ENCODE measurements around the gene CNFN. TPM values are rescaled to one million over a fixed set of nuclear protein-coding genes. Genes with fewer than 3 reads are reported as not detected.
A peak's percentile ranks its signal among the peaks of the same experiment; 100 is the strongest.

CNFN gene
- polyA plus RNA-seq, 2 of the 4 experiments (the other 2 are of a cell fraction), result 5.1 to 33.2 TPM

GRCh38 chr19:42423462-42424344 lies 33.6 kb upstream of the CNFN start:
- 29% methylated on average over 65 of the region's 65 CpGs for WGBS (ENCODE audit: missing lambda C conversion rate)
- ATAC-seq (peak; percentile 80 to 96), DNase-seq (ENCODE audit: low read depth in 1 of 2, low spot score in 1 of 2) (peak; percentile 94 to 100), FAIRE-seq (peak; percentile 18)
- Histone ChIP-seq H3K4me3 (peak overlapping the region; percentile 48), H3K27ac (peak overlapping the region; percentile 52 to 78), H3K9me3 (no peaks in the 10 kb centered on the region), H3K4me2 (peak overlapping the region; percentile 81), H3K4me1 (peaks cover 18% of the 10 kb centered on the region)
- TF ChIP-seq POLR2A (IDR thresholded peaks at IDR 0.05; ENCODE audit: low read length) (no peak), CEBPB (IDR thresholded peaks at IDR 0.05) (peak; percentile 38 to 68; a peak in 2 of 4 replicates), HDAC2 (IDR thresholded peaks at IDR 0.05) (no peak), MAX (IDR thresholded peaks at IDR 0.05) (peak; percentile 91), REST (IDR thresholded peaks at IDR 0.05) (no peak), USF2 (IDR thresholded peaks at IDR 0.05) (peak; percentile 30; the same call in 1 of the 2 replicates), E2F6 (IDR thresholded peaks at IDR 0.05; ENCODE audit: borderline replicate concordance, low read depth) (peak; percentile 95), JUN (IDR thresholded peaks at IDR 0.05) (no peak), ZNF302 (CRISPR knock-in tag; IDR thresholded peaks at IDR 0.05) (0 out of 2 replicates have a peak, but pooled peaks have one; percentile 8), KDM5A (IDR thresholded peaks at IDR 0.05) (no peak), HOXB13 (CRISPR knock-in tag; IDR thresholded peaks at IDR 0.05; ENCODE audit: low read depth) (peak; percentile 53; the same call in 1 of the 2 replicates), HOXB5 (CRISPR knock-in tag; IDR thresholded peaks at IDR 0.05) (peak; percentile 73; the same call in 1 of the 2 replicates), PHF8 (IDR thresholded peaks at IDR 0.05; ENCODE audit: borderline replicate concordance, low read depth) (0 out of 2 replicates have a peak, but pooled peaks have one; percentile 23), FOXS1 (CRISPR knock-in tag; IDR thresholded peaks at IDR 0.05) (no peak), BHLHE40 (IDR thresholded peaks at IDR 0.05; ENCODE audit: low read depth, low read length) (no peak), EHF (CRISPR knock-in tag; IDR thresholded peaks at IDR 0.05) (peak; percentile 67; the same call in 1 of the 2 replicates), ELK1 (IDR thresholded peaks at IDR 0.05; ENCODE audit: low read depth, low read length) (no peak), ATOH8 (CRISPR knock-in tag; IDR thresholded peaks at IDR 0.05; ENCODE audit: low read depth) (peak; percentile 54), TFCP2L1 (CRISPR knock-in tag; IDR thresholded peaks at IDR 0.05) (peak; percentile 48; the same call in 1 of the 2 replicates), HOXA7 (CRISPR knock-in tag; IDR thresholded peaks at IDR 0.05) (peak; percentile 59; the same call in 1 of the 2 replicates)
- ChIA-PET POLR2A (interaction anchor here (1.0 to 1.2 kb wide), 5 partner anchors 10 to 181 kb away, joined by 3 to 7 read pairs (median 4); partner anchors contain the start of gene GSK3A), CTCF (interaction anchor here (0.5 to 7.6 kb wide), 14 partner anchors 8 to 896 kb away, joined by 3 to 74 read pairs (median 4); partner anchors contain the start of gene CXCL17)
